ENCODE results near the gene PHF19.

PHF19 gene

DNA sequence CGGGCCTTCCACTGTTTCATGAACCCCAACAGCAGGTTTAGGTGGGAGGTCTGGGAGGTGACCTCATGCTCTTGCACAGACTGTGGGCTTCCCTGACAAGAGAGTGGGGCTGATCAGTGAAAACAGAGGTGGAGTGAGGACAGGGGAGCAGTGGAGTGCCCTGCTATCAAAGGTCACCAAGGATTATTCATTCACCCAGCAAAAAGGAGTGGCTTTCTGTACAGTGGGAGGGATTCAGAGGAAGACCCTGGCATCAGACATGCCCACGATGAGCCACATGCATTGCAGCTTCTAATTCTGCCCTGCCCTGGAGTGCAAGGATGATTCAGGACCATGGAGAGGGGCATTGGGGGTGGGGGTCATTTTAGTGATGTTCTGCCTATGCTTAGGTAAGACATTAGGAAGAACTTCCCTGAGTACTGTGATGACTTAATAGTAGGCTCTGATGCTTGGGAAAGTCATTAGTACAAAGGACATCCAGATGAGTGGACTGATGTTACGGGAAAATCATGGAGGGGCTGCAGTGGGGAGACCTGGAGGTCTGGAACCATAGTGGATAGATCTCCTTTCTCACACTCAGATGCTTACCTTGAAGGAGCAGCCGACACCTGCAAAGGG, 36.8 kb upstream of the PHF19 start:
- no peak for DNase-seq

GRCh38 chr9:120912958-120913646, 36.1 kb upstream of the PHF19 start:
- no peak for DNase-seq

DNA sequence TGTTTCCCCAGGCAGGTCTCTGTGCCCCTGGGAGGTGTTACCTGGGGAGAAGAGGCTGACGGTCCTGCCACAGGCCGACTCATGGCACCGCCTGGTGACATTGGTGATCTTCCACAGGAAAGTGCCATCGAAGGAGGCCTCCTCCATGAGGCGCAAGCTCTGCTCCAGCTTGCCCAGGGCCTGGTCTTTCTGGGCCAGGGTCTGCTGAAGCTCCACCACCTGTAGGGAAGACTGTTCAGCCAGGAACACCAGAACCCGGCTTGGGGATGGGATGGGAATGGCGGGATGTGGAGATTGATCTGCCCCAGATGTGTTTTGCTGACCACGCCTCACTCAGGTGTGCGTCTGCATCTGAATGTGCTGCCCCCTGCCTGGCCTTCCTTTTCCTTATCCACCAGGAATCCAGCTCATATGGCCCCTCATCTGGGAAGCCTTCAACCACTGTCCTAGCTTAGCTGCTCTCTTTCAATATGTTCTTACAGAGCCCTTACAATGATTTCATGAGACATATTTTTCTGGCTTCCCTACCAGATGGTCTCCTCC, 34.4 kb upstream of the PHF19 start:
- no peak for DNase-seq

DNA sequence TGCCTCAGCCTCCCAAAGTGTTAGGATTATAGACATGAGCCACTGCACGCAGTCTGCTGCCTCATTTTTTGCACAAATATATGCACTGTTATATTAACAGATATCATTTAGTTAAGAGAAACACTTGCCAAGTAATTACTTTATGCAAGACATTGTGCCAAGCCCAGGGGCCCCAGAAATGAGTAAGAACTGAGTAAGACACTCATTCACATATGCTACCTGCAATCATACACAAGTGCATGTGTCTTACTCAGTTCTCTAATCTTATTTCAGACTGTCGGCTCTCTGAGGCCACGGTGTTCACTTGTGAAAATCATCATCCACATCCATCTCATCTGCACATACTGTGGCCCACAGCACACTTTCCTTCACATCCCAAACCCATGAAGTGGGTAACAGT, 33.7 kb upstream of the PHF19 start:
- DNase-seq = no peak

- DNase-seq = peak; percentile 57 to 60
Observed at GRCh38 chr9:120909904-120910303, 32.9 kb upstream of the PHF19 start.

GRCh38 chr9:120905315-120906164, 28.6 kb upstream of the PHF19 start:
- peak; percentile 45 to 50 for DNase-seq

- DNase-seq = no peak
Observed at GRCh38 chr9:120904978-120905301, 28.0 kb upstream of the PHF19 start.

- DNase-seq = peak; percentile 80 to 82
Observed at GRCh38 chr9:120904061-120904977, 27.3 kb upstream of the PHF19 start.

GRCh38 chr9:120902569-120903535, 25.9 kb upstream of the PHF19 start:
- peak in 1 of 2 donors; percentile 26 for DNase-seq

- peak in 1 of 2 donors; percentile 20 for DNase-seq
Observed at GRCh38 chr9:120901755-120902568, 25.0 kb upstream of the PHF19 start.

DNA sequence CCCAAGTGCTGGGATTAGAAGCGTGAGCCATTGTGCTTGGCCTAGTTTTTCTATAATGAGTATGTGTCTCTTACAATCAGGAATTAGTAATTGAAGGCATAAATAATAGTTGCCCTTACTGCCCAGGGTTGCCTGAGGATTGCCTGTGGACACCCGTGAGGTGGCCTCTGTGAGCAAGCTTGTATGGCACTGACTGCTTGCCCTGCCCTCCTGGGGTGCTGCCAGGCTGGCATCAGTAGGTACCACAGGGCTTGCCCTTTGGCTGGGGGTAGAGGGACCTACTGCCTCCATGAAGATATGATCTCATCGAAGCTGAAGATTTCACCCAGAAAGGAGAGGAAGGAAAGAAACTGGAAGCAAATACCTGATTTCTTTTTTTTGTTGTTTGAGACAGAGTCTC, 23.8 kb upstream of the PHF19 start:
- peak in 1 of 2 donors; percentile 5 for DNase-seq

- peak in 1 of 2 donors; percentile 5 for DNase-seq
Observed at GRCh38 chr9:120899490-120900068, 22.6 kb upstream of the PHF19 start.

DNA sequence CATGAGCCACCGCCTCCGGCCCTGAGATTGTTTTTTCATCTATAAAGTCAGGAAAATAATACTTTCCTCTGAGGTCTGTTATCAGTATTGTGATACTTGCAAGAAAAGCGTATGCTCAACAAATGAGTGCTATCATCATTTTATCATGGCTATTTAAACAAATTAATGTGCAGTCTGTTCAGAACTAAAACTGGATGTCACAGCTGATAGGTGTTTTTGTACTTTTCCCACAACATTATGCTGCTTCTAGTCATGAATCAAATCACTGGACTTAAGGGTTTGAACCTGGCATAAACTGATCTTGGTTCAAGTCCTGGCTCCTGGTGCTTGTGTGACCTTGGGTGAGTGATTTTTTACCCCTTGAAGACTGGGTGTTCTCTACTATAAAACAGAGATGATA, 21.4 kb upstream of the PHF19 start:
- no peak for DNase-seq

DNA sequence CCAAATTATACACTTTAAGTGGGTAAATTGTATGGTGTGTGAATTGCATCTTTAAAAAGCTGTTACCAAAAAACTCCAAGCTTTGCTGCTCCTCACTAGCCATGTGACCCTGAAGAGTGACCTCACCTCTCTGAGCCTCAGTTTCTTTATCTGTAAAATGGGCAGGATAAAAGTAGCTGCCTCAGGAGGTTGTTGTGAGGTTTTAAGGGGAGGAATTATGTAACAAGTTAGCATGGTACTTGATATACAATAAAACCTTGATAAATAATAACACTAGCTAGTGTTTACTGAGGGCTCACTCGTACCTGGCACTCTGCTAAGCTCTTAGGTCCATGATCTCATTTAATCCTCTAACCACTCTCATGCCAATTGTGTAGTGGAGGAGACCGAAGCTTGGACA, 19.0 kb upstream of the PHF19 start:
- DNase-seq = no peak

DNA sequence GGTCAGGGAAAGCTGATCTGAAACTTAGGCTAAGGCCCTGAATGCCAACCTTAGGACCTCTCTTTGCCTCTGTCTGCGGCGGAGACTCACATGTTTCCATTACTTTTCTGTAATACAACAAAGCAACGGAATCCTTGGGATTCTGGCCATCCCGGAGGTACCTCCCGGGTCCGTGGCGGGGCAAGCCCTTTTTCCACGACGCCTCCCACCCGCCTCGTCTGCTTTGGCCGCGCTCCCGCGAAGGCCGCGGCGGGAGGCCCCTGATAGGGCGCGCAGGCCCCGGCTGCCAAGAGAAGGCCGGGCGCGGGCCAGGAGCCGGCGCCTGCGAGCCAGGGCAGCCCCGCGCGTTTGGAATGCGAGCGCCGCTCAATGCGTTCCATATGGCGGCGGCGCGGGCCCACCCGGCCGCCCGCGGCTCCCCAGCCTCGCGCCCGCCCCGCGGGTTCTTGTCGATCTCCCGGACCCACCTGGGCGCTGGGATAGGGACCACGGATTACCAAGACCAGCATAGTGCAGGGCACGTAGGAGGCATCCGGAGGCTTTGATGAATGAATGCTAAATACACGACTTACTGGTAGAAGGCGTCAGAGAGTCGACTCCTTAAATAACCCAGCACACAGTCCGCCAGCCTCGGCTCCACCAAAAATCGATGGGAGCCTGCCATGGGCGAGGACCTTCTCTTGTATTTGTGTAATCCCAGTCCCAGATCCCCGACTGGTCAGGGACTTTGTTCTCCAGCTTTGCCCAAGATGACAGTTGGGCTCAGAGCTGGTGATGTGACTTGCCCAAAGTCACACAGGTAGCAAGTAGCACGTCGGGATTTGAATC, 17.5 kb upstream of the PHF19 start:
- DNase-seq = no peak

DNA sequence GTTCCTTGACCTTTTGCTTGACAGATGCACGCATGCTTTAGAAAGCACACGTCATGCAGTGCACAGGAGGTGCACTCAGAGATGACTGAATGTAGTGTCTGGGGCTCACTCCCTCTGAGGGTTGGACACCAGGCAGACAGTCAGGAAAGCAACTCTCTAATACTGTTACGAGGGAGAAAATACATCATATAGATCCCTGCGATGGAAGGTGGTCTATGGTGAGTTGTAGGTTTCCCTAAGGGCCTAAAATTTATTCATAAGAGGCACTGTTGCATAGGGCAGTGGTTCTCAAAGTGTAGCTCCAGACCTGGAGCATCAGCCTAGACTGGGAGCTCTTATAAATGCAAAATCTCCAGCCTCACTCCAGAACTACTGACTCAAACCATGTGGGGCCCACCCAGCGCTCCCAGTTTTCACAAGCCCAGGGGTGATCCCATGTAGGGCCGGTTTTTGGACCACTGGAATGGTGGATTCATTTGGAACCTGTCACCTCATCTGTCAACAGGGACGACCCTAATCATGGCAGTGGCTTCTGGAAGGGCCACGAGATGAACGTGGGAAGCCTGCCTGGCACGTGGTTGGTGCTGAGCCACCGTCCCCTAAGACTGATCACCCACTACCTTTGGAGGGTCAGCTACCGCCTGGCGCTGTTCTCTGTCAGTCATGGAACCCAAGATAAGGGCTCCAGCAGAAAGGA, 16.8 kb upstream of the PHF19 start:
- no peak for DNase-seq

- peak; percentile 66 to 73 for DNase-seq
Observed at GRCh38 chr9:120892748-120893610, 16.0 kb upstream of the PHF19 start.

Measured in CD4-positive, alpha-beta T cell treated with Interleukin-1 beta for 1 hour (primary cell).